HG03103 (cell line): ENCODE measurements around the gene HYLS1.
"Not testable (repeated sequence)": the region's sequence is repeated elsewhere in the genome, so short reads cannot be mapped to it uniquely, and the experiment has no call there.

Experiments
- ATAC-seq: cut with Tn5 transposase; IDR thresholded peaks from one replicate; pipeline ENCODE4 v1.9.1; 2021; ENCODE audit warnings: low read depth; ENCODE audit not compliant: unreplicated experiment

Gene HYLS1

GRCh38 chr11:125887373-125888324, at the start of gene HYLS1:
Gene HYLS1 (plus strand): TSS chr11:125887668. CDS start chr11:125899369, 11,701 bp downstream.
- ATAC-seq = peak; percentile 77

GRCh38 chr11:125842321-125842948, 45.0 kb upstream of the HYLS1 start:
- no peak for ATAC-seq

GRCh38 chr11:125846188-125846587, 41.3 kb upstream of the HYLS1 start:
- no peak for ATAC-seq

GRCh38 chr11:125857670-125858069, 29.8 kb upstream of the HYLS1 start:
- ATAC-seq = not testable (repeated sequence)

GRCh38 chr11:125862786-125863185, 24.7 kb upstream of the HYLS1 start:
- ATAC-seq = not testable (repeated sequence)

- not testable (repeated sequence) for ATAC-seq
Measured at GRCh38 chr11:125865354-125865753, 22.1 kb upstream of the HYLS1 start.

- ATAC-seq = no peak
Measured at GRCh38 chr11:125869521-125869920, 17.9 kb upstream of the HYLS1 start.

- ATAC-seq = no peak
Measured at GRCh38 chr11:125871391-125872137, 15.9 kb upstream of the HYLS1 start.

- no peak for ATAC-seq
Measured at GRCh38 chr11:125872138-125872491, 15.4 kb upstream of the HYLS1 start.

GRCh38 chr11:125873881-125874555, 13.4 kb upstream of the HYLS1 start:
- no peak for ATAC-seq

GRCh38 chr11:125874556-125875124, 12.8 kb upstream of the HYLS1 start:
- peak; percentile 54 for ATAC-seq

- no peak for ATAC-seq
Measured at GRCh38 chr11:125881291-125881690, 6.2 kb upstream of the HYLS1 start.

GRCh38 chr11:125883375-125883774, 4.1 kb upstream of the HYLS1 start:
- ATAC-seq = no peak

GRCh38 chr11:125886997-125887372, 483 bp upstream of the HYLS1 start:
- ATAC-seq = peak; percentile 32

- ATAC-seq = no peak
Measured at GRCh38 chr11:125890447-125891100, 3.1 kb downstream of the HYLS1 start.

- ATAC-seq = no peak
Measured at GRCh38 chr11:125892071-125892470, 4.6 kb downstream of the HYLS1 start.

GRCh38 chr11:125892994-125893393, 5.5 kb downstream of the HYLS1 start:
- ATAC-seq = no peak

GRCh38 chr11:125901872-125902271, 14.4 kb downstream of the HYLS1 start:
- no peak for ATAC-seq

GRCh38 chr11:125902277-125902926, 14.9 kb downstream of the HYLS1 start:
- no peak for ATAC-seq
